ENCODE measurements around the gene CRYBB2. TPM values are rescaled to one million over a fixed set of nuclear protein-coding genes. Genes with fewer than 3 reads are reported as not detected.
A peak's percentile ranks its signal among the peaks of the same experiment; 100 is the strongest.

Gene CRYBB2, protein sequence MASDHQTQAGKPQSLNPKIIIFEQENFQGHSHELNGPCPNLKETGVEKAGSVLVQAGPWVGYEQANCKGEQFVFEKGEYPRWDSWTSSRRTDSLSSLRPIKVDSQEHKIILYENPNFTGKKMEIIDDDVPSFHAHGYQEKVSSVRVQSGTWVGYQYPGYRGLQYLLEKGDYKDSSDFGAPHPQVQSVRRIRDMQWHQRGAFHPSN
- total RNA-seq: not detected
- long read RNA-seq, partial matches to known transcripts: 1 of 1 reads
- long read RNA-seq, other reads (novel, unspliced or antisense): 0 of 1 reads

DNA sequence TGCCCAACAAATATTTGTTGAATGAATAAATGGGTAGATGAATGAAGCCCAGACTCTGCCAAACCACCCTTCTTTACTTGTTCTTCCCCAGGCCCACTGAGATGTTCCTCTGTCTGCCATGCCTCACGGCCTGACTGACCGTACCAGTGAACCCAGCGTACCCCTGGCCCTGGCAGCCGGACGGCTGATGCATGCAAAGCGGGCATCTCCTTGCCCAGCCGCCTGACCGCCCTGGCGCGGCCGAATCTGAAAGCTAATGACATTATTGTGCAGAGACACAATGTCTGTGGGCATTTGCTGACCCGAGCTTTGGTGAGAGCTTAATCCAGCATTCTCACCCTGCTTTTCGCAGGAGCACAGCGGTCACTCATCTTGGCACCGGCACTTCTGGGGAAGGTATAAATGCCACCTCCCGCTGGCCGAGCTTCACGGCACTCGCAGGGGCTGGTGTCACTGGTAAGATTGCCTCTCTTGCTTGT is at the start of gene CRYBB2:
CRYBB2 (plus strand) TSS at position 429 of the 479 bp plus-strand sequence. CDS start 1,791 bp downstream, outside the sequence.
- Histone ChIP-seq H3K4me3 (no peak within 1 kb of the TSS), H3K27me3 (ENCODE audit: low read depth) (peaks cover 11% of the 10 kb centered on the region), H3K36me3 (no peaks in the 10 kb centered on the region), H3K4me1 (no peaks in the 10 kb centered on the region), H3K9me3 (no peaks in the 10 kb centered on the region), H3K27ac (no peak within 1 kb of the TSS)
- TF ChIP-seq, protein P1, sequence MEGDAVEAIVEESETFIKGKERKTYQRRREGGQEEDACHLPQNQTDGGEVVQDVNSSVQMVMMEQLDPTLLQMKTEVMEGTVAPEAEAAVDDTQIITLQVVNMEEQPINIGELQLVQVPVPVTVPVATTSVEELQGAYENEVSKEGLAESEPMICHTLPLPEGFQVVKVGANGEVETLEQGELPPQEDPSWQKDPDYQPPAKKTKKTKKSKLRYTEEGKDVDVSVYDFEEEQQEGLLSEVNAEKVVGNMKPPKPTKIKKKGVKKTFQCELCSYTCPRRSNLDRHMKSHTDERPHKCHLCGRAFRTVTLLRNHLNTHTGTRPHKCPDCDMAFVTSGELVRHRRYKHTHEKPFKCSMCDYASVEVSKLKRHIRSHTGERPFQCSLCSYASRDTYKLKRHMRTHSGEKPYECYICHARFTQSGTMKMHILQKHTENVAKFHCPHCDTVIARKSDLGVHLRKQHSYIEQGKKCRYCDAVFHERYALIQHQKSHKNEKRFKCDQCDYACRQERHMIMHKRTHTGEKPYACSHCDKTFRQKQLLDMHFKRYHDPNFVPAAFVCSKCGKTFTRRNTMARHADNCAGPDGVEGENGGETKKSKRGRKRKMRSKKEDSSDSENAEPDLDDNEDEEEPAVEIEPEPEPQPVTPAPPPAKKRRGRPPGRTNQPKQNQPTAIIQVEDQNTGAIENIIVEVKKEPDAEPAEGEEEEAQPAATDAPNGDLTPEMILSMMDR (IDR thresholded peaks at IDR 0.05): no peak
- intact Hi-C loops (cut with DNase I): no loop called here
- DNase-seq (no peak), ATAC-seq (no peak)

GRCh38 chr22:25170426-25170980 is 48.9 kb upstream of the CRYBB2 start:
- Histone ChIP-seq H3K36me3 (peaks cover 28% of the 10 kb centered on the region), H3K27ac (no peak overlapping the region), H3K4me3 (no peak overlapping the region), H3K9me3 (no peaks in the 10 kb centered on the region), H3K4me1 (peaks cover 1% of the 10 kb centered on the region), H3K27me3 (ENCODE audit: low read depth) (no peaks in the 10 kb centered on the region)
- no peak for ATAC-seq
- no peak for DNase-seq
- intact Hi-C loops (cut with DNase I): no loop called here
- TF ChIP-seq, protein P1 (IDR thresholded peaks at IDR 0.05): no peak

GRCh38 chr22:25172153-25172552 is 47.3 kb upstream of the CRYBB2 start:
- Histone ChIP-seq H3K36me3 (peaks cover 45% of the 10 kb centered on the region), H3K27me3 (ENCODE audit: low read depth) (no peaks in the 10 kb centered on the region), H3K4me1 (no peaks in the 10 kb centered on the region), H3K27ac (no peak overlapping the region), H3K9me3 (no peaks in the 10 kb centered on the region), H3K4me3 (no peak overlapping the region)
- intact Hi-C loops (cut with DNase I): no loop called here
- TF ChIP-seq, protein P1 (IDR thresholded peaks at IDR 0.05): peak; percentile 57
- DNase-seq: no peak
- peak; percentile 37 to 65 for ATAC-seq

DNA sequence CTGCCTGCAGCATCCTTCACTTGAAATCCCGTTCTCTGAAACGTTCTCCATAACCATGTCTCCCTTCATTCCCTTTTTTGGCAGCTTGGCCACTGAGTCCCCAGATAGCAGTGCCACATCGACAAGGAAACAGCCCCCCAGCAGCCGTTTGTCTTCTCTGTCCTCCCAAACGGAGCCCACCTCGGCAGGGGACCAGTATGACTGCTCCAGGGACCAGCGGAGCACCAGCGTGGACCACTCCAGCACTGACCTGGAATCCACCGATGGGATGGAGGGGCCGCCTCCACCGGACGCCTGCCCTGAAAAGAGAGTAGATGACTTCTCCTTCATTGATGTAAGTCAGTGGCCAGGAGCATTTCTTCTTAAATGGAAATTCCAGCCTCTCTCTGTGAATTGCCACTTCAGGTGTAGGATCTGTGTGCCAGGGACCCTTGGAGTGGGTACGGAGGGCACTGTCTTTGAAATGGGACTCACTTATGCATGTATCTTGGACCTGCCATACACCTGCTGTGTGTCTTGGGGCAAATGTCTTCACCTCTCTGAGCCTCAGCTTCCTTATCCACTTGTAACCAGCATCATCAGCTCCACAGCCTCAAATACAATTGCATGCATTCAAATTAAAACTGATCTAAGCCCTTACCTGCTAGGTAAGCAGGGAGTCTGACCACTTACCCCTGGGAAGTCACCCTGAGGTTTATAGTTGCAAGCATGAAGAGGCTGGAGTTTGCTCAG is 45.1 kb upstream of the CRYBB2 start:
- TF ChIP-seq, protein P1 (IDR thresholded peaks at IDR 0.05): no peak
- H3K4me1 ChIP-seq: no peaks in the 10 kb centered on the region
- ATAC-seq (no peak), DNase-seq (no peak)
- no peak overlapping the region for H3K27ac ChIP-seq
- H3K4me3 ChIP-seq: no peak overlapping the region
- H3K27me3 ChIP-seq (ENCODE audit: low read depth): no peaks in the 10 kb centered on the region
- intact Hi-C loops (cut with DNase I): no loop called here
- peaks cover 54% of the 10 kb centered on the region for H3K36me3 ChIP-seq
- H3K9me3 ChIP-seq: no peaks in the 10 kb centered on the region

DNA sequence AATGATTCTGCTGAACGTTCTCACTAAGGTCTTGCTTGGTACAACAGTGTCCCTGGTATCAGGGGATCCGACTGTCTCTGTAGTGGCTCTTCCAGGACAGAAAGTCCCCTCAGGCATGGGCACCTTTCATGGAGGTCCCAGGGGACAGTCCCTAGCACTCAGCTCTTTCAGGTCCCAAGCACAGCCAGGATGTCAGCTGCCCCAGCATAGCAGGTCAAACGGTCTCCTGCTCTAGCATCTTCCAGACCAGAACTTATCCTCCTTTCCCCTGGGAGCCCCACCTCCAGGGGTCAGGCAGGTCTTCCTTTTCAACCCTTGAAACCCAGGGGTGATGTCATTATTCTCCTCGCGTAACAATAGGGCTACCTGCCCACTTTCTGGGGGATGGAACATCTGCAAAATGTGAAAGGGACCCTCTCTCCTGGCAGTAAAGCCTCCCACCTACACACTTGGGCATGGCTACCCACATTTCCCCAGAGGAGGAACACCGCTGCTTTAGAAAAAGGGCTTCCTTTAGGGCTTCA is 44.5 kb upstream of the CRYBB2 start:
- DNase-seq (no peak), ATAC-seq (no peak)
- H3K9me3 ChIP-seq: no peaks in the 10 kb centered on the region
- no peak overlapping the region for H3K4me3 ChIP-seq
- H3K36me3 ChIP-seq: peaks cover 54% of the 10 kb centered on the region
- TF ChIP-seq, protein P1 (IDR thresholded peaks at IDR 0.05): no peak
- no peaks in the 10 kb centered on the region for H3K4me1 ChIP-seq
- H3K27ac ChIP-seq: no peak overlapping the region
- intact Hi-C loops (cut with DNase I): no loop called here
- H3K27me3 ChIP-seq (ENCODE audit: low read depth): no peaks in the 10 kb centered on the region
